ENCODE data around the gene TRIM74.
A peak's percentile ranks its signal among the peaks of the same experiment; 100 is the strongest.
"Not testable (repeated sequence)": the region's sequence is repeated elsewhere in the genome, so short reads cannot be mapped to it uniquely, and the experiment has no call there.

The TRIM74 gene

DNA sequence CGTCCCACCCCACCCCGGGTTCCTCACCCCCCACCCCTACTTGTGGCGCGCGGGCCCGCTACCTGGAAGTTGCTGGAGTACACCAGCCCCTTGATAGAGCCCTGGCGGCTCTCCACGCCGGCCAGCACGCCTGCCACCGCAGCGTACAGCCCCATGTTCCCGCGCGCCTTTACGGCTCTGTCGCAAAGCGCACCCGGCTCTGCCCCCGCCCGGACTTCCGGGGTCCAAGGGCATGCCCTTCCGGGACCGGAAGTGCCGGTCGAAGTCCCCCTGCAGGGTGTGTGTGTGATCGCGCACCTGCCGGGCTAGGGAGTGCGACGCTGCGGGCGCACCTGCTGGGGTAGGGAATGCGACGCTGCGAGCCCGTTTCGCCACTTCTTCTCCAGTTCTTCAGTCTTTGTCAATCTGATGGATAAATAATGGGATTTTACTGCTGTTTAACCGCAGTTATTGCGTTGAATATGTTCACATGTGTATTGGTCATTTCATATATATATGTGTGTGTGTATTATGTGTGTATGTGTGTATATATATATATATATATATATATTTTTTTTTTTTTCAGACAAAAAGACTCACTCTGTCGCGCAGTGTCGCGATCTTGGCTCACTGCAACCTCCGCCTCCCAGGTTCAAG is 14.6 kb downstream of the TRIM74 start:
- DNase-seq (ENCODE audit: low read depth) = not testable (repeated sequence)

DNA sequence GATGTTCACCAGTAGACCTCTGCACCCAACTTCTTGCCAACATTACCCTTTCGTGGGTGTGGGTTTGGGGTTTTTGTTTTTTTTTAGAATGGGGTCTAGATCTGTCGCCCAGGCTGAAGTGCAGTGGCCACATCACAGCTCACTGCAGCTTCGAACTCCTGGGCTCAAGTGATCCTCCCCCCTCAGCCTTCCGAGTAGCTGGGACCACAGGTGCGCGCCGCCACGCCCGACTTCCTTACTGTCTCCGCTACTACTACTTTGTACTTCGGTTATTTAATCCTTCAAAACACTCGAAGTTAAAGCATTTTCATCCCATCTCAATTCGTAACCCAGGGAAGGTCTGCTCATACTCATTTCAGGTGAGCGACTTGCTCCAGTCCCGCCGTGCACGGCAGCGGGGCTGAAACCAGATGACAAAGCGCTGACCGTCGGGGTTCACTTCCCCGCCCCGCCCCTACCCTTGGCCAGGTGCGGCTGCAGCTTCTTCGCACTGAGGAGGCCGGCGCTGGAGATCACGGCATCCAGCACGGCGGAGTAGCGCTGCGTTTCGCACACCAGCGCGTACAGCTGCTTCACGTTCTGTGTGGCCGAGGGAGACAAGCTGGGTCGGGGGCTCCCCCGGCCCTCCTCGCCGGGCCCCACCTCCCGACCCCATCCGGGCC is 15.2 kb downstream of the TRIM74 start:
- not testable (repeated sequence) for DNase-seq (ENCODE audit: low read depth)

DNA sequence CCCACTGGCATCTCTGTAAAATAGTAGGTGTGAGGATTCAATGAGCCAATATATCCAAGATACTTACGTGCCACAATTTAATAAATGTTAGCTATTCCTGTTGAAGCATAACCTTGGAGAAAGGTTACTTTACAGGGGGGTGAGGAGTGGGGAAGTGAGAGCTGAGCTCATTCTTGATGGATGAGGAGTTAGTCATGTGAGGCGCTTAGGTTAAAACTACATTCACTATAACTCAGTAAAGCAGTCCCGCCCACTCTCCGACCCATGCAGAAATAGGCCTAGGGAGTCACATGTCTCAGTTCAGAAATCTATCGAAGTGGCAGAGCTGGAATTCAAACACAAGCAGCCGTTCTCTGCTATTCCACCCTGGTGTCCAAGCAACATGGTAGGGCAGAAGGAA is 18.8 kb downstream of the TRIM74 start:
- DNase-seq (ENCODE audit: low read depth) = not testable (repeated sequence)

DNA sequence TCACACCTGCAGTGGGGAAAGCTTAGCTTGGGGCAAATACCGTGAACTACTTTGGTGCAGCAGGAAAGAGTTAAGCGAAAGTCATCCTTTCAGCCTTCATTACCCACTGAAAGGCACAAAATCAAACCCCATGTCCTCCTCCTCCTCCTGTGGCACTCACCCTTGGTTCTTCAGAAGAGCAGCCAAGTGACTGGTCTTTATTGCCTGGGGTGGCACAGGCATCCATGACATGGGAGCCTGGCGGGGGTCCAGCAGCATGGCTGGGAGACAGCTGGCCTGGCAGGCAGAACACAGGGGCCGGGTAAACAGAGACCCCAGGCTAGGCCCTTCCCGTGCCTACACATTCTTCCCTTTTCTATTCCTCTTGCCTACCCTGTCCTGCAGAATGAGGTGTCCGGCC is 19.6 kb downstream of the TRIM74 start:
- DNase-seq (ENCODE audit: low read depth) = not testable (repeated sequence)

- DNase-seq (ENCODE audit: low read depth) = not testable (repeated sequence)
These were observed 20.0 kb downstream of the TRIM74 start for GRCh38 chr7:72949276-72949675.

- DNase-seq (ENCODE audit: low read depth) = not testable (repeated sequence)
These were observed 20.6 kb downstream of the TRIM74 start for GRCh38 chr7:72948714-72949113.

DNA sequence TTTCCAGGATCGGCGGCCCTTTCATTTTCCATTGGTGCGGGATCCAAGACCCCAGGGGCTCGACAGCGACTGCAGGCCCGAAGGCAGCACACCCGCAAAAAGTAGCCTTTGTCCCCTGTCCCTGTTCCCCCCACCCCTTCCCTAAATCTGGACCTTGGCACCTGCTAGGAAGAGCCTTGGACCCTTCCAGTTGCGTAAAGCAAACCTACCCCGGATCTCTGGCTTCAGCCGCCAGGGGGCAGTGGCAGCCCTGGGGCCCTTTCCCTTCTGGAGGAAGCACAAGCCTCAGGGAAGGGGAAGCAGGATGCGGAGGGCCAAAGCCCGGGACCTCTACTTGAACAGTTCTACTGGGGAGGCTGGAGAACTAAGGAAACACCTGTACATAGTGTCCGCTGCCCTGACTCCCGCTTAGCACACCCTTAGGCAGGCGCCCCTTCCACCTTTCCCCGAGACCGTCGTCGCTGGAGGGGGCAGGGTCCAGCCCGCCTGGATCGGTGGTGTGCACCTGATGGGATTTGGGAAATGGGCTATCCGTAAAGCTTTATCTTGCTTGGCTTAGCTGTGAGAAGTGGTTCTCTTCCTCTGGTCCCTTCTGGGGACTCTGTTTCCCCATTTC is 23.0 kb downstream of the TRIM74 start:
- not testable (repeated sequence) for DNase-seq (ENCODE audit: low read depth)

DNA sequence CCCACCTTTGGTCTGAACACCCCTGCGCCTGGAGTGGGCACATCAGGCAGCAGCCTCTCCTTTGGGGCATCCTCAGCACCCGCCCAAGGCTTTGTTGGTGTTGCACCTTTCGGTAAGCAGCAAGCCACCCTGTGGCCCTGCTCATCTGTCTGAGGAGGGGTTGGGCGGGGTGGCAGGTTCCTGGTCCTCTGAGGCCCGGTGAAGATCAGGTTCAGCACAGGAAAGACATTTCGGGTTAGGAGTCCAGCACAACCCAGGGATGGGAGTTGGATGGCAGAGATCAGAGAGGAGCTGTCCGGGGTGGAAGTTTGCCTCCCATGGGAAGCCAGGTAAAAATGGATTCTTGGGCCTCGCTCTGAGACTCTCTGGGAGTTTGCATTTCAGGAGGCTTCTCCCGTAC is 23.7 kb downstream of the TRIM74 start:
- DNase-seq (ENCODE audit: low read depth) = not testable (repeated sequence)

GRCh38 chr7:72944937-72945336 is 24.3 kb downstream of the TRIM74 start:
- not testable (repeated sequence) for DNase-seq (ENCODE audit: low read depth)

DNA sequence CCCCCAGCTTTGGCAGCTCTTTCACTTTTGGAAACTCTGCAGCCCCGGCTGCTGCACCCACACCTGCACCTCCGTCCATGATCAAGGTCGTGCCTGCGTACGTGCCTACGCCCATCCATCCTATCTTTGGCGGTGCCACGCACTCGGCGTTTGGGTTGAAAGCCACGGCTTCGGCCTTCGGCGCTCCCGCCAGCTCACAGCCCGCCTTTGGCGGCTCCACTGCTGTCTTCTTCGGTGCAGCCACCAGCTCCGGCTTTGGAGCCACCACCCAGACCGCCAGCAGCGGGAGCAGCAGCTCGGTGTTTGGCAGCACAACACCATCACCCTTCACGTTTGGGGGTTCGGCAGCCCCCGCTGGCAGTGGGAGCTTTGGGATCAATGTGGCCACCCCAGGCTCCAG is 26.3 kb downstream of the TRIM74 start:
- DNase-seq (ENCODE audit: low read depth) = not testable (repeated sequence)

- not testable (repeated sequence) for DNase-seq (ENCODE audit: low read depth)
These were observed 27.1 kb downstream of the TRIM74 start for GRCh38 chr7:72942022-72942705.

DNA sequence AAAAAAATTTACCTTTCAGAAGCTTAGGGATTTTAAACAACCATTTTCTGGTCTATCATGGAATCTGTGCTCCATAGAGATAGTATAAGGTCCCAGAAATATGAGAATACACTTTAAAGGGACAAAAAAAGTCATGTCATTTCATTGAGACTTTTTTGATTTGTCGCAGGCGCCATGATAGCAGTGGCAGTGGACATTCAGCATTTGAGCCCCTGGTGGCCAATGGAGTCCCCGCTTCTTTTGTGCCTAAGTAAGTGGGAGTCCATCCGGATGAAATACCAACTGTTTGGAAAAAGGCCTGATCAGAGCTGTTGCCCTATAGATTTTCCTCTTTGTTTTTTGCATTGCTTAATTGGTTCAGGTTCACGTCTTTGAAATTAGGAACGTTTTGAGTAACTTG is 41.0 kb downstream of the TRIM74 start:
- DNase-seq (ENCODE audit: low read depth) = not testable (repeated sequence)

GRCh38 chr7:72927791-72928190 is 41.5 kb downstream of the TRIM74 start:
- DNase-seq (ENCODE audit: low read depth) = not testable (repeated sequence)

DNA sequence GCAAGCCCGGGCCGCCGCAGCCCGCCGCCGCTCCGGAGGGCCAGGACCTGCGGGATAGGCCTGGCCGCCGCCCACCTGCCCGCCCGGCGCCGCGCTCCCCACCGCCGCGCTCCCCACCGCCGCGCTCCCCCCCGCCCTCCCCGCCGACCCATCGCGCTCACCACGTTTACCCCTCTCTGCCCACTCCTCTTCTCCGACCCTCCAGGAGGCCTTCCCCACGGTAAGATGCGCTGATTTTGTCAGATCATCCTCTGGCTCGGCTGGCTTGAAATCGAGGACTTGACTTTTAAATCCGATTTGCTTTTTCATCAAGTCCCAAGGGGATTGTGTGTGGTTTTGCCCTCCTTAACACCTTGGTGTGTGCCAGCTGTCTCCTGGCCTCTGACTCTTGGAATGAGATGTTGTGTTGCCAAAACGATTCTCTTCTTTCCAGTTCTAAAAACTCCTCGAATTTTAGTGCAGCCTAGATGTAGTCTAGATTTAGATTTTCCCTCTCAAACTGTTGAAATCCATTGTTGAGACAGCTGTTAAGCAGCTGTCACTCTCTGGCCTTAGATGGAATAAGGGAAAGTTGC is 43.6 kb downstream of the TRIM74 start:
- DNase-seq (ENCODE audit: low read depth) = no peak

DNA sequence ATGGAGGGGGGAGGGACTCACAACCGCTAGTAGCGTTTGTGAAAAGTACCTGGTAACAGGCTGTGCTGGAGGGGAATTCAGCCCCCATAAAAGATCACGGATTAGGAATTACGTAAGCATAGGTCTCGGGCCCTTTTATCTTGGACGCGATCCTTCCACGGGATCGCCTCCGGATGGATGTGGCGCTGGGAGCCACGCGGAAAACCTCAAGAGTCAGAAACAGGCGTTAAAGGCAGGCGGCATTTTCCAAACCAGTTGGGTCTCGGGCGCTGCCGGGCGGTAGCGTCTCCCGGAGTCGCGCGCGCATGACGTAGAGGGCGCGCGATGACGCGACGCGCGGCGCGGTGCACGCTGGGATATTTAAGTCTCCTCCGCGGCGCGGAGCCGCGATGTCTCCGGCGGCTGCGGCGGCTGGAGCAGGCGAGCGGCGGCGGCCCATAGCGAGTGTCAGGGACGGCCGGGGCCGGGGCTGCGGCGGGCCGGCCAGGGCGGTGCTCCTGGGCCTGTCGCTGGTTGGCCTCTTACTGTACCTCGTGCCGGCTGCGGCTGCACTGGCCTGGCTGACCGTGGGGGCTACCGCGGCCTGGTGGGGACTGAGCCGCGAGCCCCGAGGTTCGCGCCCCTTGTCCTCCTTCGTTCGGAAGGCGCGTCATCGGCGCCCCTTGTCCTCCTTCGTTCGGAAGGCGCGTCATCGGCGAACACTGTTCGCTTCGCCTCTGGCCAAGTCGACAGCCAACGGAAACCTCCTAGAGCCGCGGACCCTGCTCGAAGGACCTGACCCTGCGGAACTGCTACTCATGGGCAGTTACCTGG is 44.3 kb downstream of the TRIM74 start, which contains the start of gene POM121:
POM121 (plus strand) TSS at position 363 of the 813 bp plus-strand sequence; CDS start at position 390, 27 bp downstream.
- DNase-seq (ENCODE audit: low read depth) = peak; percentile 76

DNA sequence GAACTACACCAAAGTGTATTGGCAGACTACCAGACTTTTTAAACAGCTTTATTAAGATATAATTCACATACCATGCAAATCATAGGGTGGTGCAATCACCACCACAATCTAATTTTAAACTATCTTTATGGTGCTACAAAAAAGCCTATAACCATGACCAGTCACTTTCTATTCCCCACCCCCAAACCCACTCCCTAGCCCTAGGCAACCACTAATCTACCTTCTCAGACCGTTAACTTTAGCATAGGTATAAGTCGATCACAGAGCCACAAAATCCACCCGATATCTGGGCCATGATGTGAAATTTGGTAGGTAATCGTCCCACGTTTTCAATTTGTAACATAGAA is 44.9 kb downstream of the TRIM74 start:
- DNase-seq (ENCODE audit: low read depth) = no peak

DNA sequence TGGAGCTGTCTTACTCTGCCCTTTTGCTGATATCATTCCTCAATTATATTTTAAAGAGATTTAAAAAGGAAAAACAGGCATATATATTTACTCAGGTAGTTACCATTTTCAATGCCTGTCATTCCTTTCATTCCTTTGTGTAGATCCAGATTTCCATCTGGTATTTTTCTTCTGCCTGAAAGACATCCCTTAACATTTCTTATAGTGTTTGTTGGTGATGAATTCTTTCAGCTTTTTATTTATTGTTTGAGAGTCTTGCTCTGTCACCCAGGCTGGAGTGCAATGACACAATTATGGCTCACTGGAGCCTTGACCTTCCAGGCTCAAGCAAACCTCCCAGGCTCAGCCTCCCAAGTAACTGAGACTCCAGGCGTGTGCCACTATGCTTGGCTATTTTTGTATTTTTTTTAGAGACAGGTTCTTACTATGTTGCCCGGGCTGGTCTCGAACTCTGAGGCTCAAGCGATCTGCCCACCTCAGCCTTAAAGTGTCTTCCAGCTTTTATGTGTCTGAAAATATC is 50.0 kb downstream of the TRIM74 start:
- no peak for DNase-seq (ENCODE audit: low read depth)

GRCh38 chr7:72914756-72915525 is 54.3 kb downstream of the TRIM74 start:
- peak; percentile 18 for DNase-seq (ENCODE audit: low read depth)

DNA sequence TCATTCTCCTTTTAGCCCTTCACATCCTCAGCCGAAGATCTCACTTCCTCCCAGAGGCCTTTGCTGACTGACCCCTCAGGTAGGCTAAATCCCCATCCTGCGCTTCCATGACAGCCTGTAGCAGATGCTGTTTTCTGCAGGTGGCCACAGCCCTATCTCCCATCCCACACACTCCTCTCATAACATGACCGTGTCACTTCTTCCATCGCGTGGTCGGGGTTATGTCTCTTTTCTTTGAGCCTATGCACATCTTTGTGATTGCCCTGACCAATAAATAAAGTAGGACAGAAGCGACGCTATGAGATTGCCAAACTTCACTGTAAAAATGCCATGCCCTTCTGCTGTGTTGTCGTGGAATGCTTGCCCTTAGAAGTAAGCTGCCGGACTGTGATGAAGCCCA is 55.5 kb downstream of the TRIM74 start:
- not testable (repeated sequence) for DNase-seq (ENCODE audit: low read depth)

GRCh38 chr7:72911395-72911794 is 57.9 kb downstream of the TRIM74 start:
- not testable (repeated sequence) for DNase-seq (ENCODE audit: low read depth)
